LNCaP clone FGC (cell line): Measurements from ENCODE around the gene MLYCD.

Experiments used
- DNase-seq: peaks from one replicate; pipeline ENCODE4 v3.0.0-alpha.2; 2011; ENCODE audit warnings: low read depth
- H3K4me3 ChIP-seq: 2 replicates; pipeline ENCODE4 v1.5.1; 2011; ENCODE audit warnings: mild to moderate bottlenecking, low read depth, low read length, control low read depth
- CTCF ChIP-seq: IDR thresholded peaks from 2 replicates; pipeline ENCODE4 v1.5.1; 2012; ENCODE audit warnings: mild to moderate bottlenecking; ENCODE audit not compliant: control insufficient read depth, insufficient read depth; ENCODE audit errors: extremely low read depth

MLYCD gene

GRCh38 chr16:83973077-83973476, 74.2 kb downstream of the MLYCD start:
- H3K4me3 ChIP-seq: no peak overlapping the region
- no peak for TF ChIP-seq CTCF
- no peak for DNase-seq

- TF ChIP-seq CTCF: no peak
- no peak overlapping the region for H3K4me3 ChIP-seq
- DNase-seq: no peak
Observed at GRCh38 chr16:83973581-83974385, 74.9 kb downstream of the MLYCD start.

- no peak overlapping the region for H3K4me3 ChIP-seq
- no peak for DNase-seq
- no peak for TF ChIP-seq CTCF
Observed at GRCh38 chr16:83974475-83974874, 75.6 kb downstream of the MLYCD start.

GRCh38 chr16:83975590-83976260, 76.8 kb downstream of the MLYCD start:
- no peak for TF ChIP-seq CTCF
- H3K4me3 ChIP-seq: no peak overlapping the region
- DNase-seq: no peak
